SU-DHL-6 (cell line): ENCODE data around the gene MOCOS.

Source experiments
- H2AFZ ChIP-seq: fragments of 200-600 bp; sonication (generic); 2 replicates; pipeline ENCODE4 v1.6.1; 2014; ENCODE audit warnings: low read depth, mild to moderate bottlenecking, moderate library complexity, mixed read lengths, antibody characterized with exemption, low read length; ENCODE audit not compliant: severe bottlenecking
- H3F3A ChIP-seq: fragments of 200-600 bp; shearing (Covaris generic); 2 replicates; pipeline ENCODE4 v1.6.0; 2016; ENCODE audit warnings: antibody characterized with exemption, mild to moderate bottlenecking; ENCODE audit not compliant: insufficient read depth
- H3K27ac ChIP-seq: fragments of 200-600 bp; sonication (generic); 2 replicates; pipeline ENCODE4 v1.5.1; 2016; ENCODE audit warnings: low read depth, mild to moderate bottlenecking, low read length, moderate library complexity, mixed read lengths
- H3K27me3 ChIP-seq: fragments of 200-600 bp; sonication (generic), shearing (Covaris generic); 2 replicates; pipeline ENCODE4 v1.6.0; 2014; ENCODE audit warnings: mild to moderate bottlenecking, low read length
- H3K36me3 ChIP-seq: fragments of 200-600 bp; sonication (generic); 2 replicates; pipeline ENCODE4 v1.6.1; 2014; ENCODE audit warnings: mild to moderate bottlenecking, low read length, mixed read lengths
- H3K4me2 ChIP-seq: fragments of 300-600, 200-600 bp; shearing (Covaris generic), sonication (generic); 2 replicates; pipeline ENCODE4 v1.6.0; 2014; ENCODE audit warnings: low read length, low read depth, mild to moderate bottlenecking; ENCODE audit not compliant: poor library complexity, severe bottlenecking
- H3K4me3 ChIP-seq: fragments of 200-600 bp; sonication (generic); 2 replicates; pipeline ENCODE4 v1.5.1; 2014; ENCODE audit warnings: antibody characterized with exemption, low read length, mild to moderate bottlenecking, mixed read lengths; ENCODE audit not compliant: insufficient read depth, poor library complexity, severe bottlenecking
- H3K79me2 ChIP-seq: fragments of 200-600 bp; sonication (generic); 2 replicates; pipeline ENCODE4 v1.6.1; 2014; ENCODE audit warnings: mild to moderate bottlenecking, low read length, moderate library complexity; ENCODE audit not compliant: insufficient read depth
- H3K9ac ChIP-seq: fragments of 200-600 bp; sonication (generic); 2 replicates; pipeline ENCODE4 v1.7.0; 2014; ENCODE audit warnings: mild to moderate bottlenecking, low read length
- H3K9me2 ChIP-seq: fragments of 200-600 bp; sonication (generic); replicated peaks from 2 replicates; pipeline ENCODE4 v1.6.1; 2014; ENCODE audit warnings: low read length; ENCODE audit not compliant: insufficient read depth
- H3K9me3 ChIP-seq: fragments of 200-600 bp; sonication (generic); 2 replicates; pipeline ENCODE4 v1.6.1; 2014; ENCODE audit warnings: low read length, mixed read lengths; ENCODE audit not compliant: insufficient read depth
- H4K20me1 ChIP-seq: fragments of 200-600 bp; sonication (generic); 2 replicates; pipeline ENCODE4 v1.6.1; 2014; ENCODE audit warnings: low read depth, mild to moderate bottlenecking, antibody characterized with exemption, low read length, moderate library complexity, mixed read lengths
- EZH2phosphoT487 ChIP-seq: fragments of 200-600 bp; sonication (generic), shearing (Covaris generic); conservative IDR thresholded peaks from 2 replicates; pipeline ENCODE4 v1.6.1; 2018; ENCODE audit warnings: mild to moderate bottlenecking, antibody characterized with exemption, low read length, moderate library complexity, mixed read lengths
- TF ChIP-seq, protein P1 (sequence below): fragments of 200-600 bp; sonication (generic); IDR thresholded peaks from one replicate; pipeline ENCODE4 v1.5.1; 2017; ENCODE audit warnings: antibody characterized with exemption, mild to moderate bottlenecking, low read length, moderate library complexity; ENCODE audit not compliant: insufficient read depth, poor library complexity, severe bottlenecking

Gene MOCOS

DNA sequence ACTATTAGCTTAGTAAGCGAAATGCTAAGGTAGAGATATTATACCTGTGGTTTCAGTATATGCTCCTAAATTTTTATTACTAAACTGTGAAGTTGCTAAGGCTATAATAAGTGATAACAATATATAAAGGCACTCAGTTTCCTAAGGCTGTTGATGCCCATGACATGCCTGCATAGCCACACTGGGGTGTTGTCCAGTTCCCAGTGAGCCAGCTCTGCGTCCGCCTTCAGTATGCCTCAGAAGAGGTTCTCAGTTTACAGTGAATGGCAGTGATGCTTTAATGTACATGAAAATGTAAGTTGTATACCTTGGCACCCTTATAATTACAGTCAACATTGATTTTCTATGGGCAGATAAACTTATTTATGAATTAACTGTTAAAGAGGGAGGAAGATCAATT lies 117.4 kb downstream of the MOCOS start:
- H3K9me3 ChIP-seq = no peaks in the 10 kb centered on the region
- H3K9me2 ChIP-seq = no peaks in the 10 kb centered on the region
- no peak overlapping the region for H3K4me2 ChIP-seq
- H3K27me3 ChIP-seq = 0 out of 2 replicates have a peak, but pooled peaks cover 3% of the 10 kb centered on the region
- no peaks in the 10 kb centered on the region for H3K36me3 ChIP-seq
- H2AFZ ChIP-seq = no peak overlapping the region
- H3F3A ChIP-seq = no peaks in the 10 kb centered on the region
- no peaks in the 10 kb centered on the region for H3K79me2 ChIP-seq
- H3K4me3 ChIP-seq = no peak overlapping the region
- TF ChIP-seq, protein P1, sequence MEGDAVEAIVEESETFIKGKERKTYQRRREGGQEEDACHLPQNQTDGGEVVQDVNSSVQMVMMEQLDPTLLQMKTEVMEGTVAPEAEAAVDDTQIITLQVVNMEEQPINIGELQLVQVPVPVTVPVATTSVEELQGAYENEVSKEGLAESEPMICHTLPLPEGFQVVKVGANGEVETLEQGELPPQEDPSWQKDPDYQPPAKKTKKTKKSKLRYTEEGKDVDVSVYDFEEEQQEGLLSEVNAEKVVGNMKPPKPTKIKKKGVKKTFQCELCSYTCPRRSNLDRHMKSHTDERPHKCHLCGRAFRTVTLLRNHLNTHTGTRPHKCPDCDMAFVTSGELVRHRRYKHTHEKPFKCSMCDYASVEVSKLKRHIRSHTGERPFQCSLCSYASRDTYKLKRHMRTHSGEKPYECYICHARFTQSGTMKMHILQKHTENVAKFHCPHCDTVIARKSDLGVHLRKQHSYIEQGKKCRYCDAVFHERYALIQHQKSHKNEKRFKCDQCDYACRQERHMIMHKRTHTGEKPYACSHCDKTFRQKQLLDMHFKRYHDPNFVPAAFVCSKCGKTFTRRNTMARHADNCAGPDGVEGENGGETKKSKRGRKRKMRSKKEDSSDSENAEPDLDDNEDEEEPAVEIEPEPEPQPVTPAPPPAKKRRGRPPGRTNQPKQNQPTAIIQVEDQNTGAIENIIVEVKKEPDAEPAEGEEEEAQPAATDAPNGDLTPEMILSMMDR = no peak
- TF ChIP-seq EZH2phosphoT487 = no peak
- H4K20me1 ChIP-seq = no peaks in the 10 kb centered on the region
- H3K27ac ChIP-seq = no peak overlapping the region
- H3K9ac ChIP-seq = no peak overlapping the region

DNA sequence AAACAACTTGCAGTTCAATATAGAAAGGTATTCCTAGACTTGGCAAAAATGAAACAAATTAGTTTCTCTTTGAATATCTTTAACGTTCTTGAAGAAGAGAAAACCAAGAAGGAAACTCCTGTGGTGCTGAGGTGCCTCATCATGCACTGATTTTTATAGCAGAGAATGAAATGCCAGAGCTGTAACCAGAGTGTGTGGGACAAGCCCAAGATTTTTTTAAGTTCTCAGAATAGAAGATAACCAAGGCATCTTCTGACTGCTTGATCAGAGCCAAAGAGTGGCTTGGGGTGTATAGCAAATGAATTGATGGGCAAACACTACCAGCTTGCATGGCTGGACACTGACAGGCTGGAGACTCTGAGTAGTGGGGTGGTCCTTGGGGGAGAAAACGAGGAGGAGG lies 118.1 kb downstream of the MOCOS start:
- Histone ChIP-seq H3K9me3 (no peaks in the 10 kb centered on the region), H2AFZ (no peak overlapping the region), H3F3A (no peaks in the 10 kb centered on the region), H3K79me2 (no peaks in the 10 kb centered on the region), H3K9ac (no peak overlapping the region), H4K20me1 (no peaks in the 10 kb centered on the region), H3K4me3 (no peak overlapping the region), H3K27me3 (0 out of 2 replicates have a peak, but pooled peaks cover 3% of the 10 kb centered on the region), H3K9me2 (no peaks in the 10 kb centered on the region), H3K27ac (no peak overlapping the region), H3K4me2 (no peak overlapping the region), H3K36me3 (no peaks in the 10 kb centered on the region)
- TF ChIP-seq, protein P1 = no peak
- no peak for TF ChIP-seq EZH2phosphoT487

DNA sequence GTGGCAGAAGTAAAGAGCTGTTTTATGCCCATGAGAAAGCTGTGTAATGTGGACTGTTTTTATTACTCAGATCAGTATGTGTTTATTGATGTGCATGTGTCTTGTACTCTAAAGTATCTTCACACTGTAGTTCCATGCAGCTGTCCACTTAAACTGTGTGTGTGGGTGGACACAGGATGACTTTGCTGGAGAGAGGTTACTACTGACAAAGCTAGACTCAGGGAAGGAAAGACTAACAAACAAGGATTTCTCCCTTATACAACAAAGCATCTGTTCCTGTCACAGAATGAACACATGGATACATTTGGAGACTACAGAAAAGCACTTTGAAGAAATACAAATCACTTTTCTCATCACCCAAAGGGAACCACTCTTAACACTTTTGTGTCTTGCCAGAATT lies 120.2 kb downstream of the MOCOS start:
- Histone ChIP-seq H3K4me2 (no peak overlapping the region), H3K36me3 (no peaks in the 10 kb centered on the region), H3K9me2 (no peaks in the 10 kb centered on the region), H3K9me3 (no peaks in the 10 kb centered on the region), H3K9ac (no peak overlapping the region), H4K20me1 (no peaks in the 10 kb centered on the region), H3K27ac (no peak overlapping the region), H2AFZ (no peak overlapping the region), H3K4me3 (no peak overlapping the region), H3F3A (no peaks in the 10 kb centered on the region), H3K79me2 (no peaks in the 10 kb centered on the region), H3K27me3 (0 out of 2 replicates have a peak, but pooled peaks cover 7% of the 10 kb centered on the region)
- TF ChIP-seq, protein P1 = no peak
- no peak for TF ChIP-seq EZH2phosphoT487
